ENCODE data around the gene PARD6G. TPM values are rescaled to one million over a fixed set of nuclear protein-coding genes. Genes with fewer than 3 reads are reported as not detected.

PARD6G gene
- total RNA-seq, 4 donors from 2014 or later = 4.6 to 15.9 (median 11.9) TPM

DNA sequence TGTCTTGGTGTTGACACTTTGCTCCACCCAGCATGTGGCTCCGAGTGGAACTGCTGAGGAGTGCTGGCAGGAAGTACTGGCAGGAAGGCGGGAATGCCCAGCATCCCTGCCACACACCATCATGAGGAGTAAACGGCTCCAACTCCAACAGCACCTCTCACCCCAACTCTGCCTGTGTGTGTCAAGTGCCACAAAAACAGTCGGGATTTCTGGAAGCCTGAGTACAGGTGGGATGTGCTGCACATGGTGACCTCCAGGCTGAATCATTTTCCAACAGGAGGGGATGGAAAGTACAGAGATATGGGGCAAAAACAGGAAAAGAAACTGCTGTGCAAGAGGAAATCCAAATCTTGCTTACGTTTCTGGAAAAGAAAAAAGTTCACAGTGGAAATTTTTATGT lies 53.6 kb downstream of the PARD6G start:
- Histone ChIP-seq H3K9me3 (no peaks in the 10 kb centered on the region), H3K36me3 (no peaks in the 10 kb centered on the region), H3K4me3 (no peak overlapping the region), H3K27ac (no peak overlapping the region), H3K4me1 (no peaks in the 10 kb centered on the region), H3K27me3 (no peaks in the 10 kb centered on the region)
- no peak for DNase-seq
- intact Hi-C loops (cut with DNase I; ENCODE audit: low total_unique reads) = no loop called here
- TF ChIP-seq, protein P1, sequence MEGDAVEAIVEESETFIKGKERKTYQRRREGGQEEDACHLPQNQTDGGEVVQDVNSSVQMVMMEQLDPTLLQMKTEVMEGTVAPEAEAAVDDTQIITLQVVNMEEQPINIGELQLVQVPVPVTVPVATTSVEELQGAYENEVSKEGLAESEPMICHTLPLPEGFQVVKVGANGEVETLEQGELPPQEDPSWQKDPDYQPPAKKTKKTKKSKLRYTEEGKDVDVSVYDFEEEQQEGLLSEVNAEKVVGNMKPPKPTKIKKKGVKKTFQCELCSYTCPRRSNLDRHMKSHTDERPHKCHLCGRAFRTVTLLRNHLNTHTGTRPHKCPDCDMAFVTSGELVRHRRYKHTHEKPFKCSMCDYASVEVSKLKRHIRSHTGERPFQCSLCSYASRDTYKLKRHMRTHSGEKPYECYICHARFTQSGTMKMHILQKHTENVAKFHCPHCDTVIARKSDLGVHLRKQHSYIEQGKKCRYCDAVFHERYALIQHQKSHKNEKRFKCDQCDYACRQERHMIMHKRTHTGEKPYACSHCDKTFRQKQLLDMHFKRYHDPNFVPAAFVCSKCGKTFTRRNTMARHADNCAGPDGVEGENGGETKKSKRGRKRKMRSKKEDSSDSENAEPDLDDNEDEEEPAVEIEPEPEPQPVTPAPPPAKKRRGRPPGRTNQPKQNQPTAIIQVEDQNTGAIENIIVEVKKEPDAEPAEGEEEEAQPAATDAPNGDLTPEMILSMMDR (IDR thresholded peaks at IDR 0.05) = no peak
- no peak for TF ChIP-seq POLR2A (IDR thresholded peaks at IDR 0.05)

DNA sequence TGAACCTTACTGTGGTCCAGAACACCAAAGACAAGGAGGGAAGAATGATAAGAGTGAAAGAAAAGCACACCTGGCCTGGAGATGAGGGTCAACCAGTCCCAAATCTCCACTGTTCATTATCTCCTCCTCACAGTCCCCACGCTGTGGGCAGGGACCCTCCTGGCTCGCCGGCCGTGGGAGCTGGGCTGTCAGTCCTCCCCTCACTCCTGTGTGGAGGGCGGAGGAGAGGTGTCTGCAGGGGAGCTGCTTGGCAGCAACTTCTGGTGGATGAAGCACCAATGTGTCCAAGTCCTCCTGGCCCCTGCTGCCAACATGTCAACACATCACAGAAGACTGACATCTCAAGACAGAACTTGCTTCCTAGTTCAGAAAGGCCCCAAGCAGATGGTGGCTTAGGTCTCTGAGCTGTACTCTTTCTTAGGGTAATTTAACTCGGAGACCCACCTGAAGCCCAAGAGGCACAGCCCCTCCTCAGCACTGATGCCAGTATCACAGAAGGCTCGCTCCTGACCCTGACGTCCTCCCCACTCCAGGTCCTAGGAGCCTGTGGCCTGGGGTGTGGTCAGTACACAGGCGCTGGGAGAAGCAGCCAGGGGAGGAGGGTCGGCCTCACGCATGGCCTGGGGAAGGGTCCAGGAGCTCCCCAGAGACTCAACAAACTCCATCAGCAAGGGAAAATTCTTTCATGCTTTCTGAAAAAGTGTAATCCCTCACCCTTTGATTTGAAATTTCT lies 54.5 kb downstream of the PARD6G start:
- Histone ChIP-seq H3K4me3 (no peak overlapping the region), H3K27me3 (no peaks in the 10 kb centered on the region), H3K36me3 (no peaks in the 10 kb centered on the region), H3K9me3 (no peaks in the 10 kb centered on the region), H3K4me1 (no peaks in the 10 kb centered on the region), H3K27ac (no peak overlapping the region)
- DNase-seq = no peak
- intact Hi-C loops (cut with DNase I; ENCODE audit: low total_unique reads) = no loop called here
- TF ChIP-seq, protein P1 (IDR thresholded peaks at IDR 0.05) = no peak

- Histone ChIP-seq H3K27ac (no peak overlapping the region), H3K9me3 (no peaks in the 10 kb centered on the region), H3K4me3 (no peak overlapping the region), H3K36me3 (no peaks in the 10 kb centered on the region), H3K4me1 (no peaks in the 10 kb centered on the region), H3K27me3 (no peaks in the 10 kb centered on the region)
- intact Hi-C loops (cut with DNase I; ENCODE audit: low total_unique reads) = no loop called here
- TF ChIP-seq, protein P1 (IDR thresholded peaks at IDR 0.05) = no peak
- TF ChIP-seq POLR2A (IDR thresholded peaks at IDR 0.05) = no peak
- no peak for DNase-seq
These were observed 55.2 kb downstream of the PARD6G start for GRCh38 chr18:80191907-80192652.

GRCh38 chr18:80191264-80191663 lies 56.0 kb downstream of the PARD6G start:
- H3K27ac ChIP-seq = no peak overlapping the region
- no peaks in the 10 kb centered on the region for H3K27me3 ChIP-seq
- no peak for TF ChIP-seq POLR2A (IDR thresholded peaks at IDR 0.05)
- TF ChIP-seq, protein P1 (IDR thresholded peaks at IDR 0.05) = no peak
- H3K4me1 ChIP-seq = no peaks in the 10 kb centered on the region
- H3K9me3 ChIP-seq = no peaks in the 10 kb centered on the region
- intact Hi-C loops (cut with DNase I; ENCODE audit: low total_unique reads) = no loop called here
- no peak for DNase-seq
- no peaks in the 10 kb centered on the region for H3K36me3 ChIP-seq
- H3K4me3 ChIP-seq = no peak overlapping the region

- Histone ChIP-seq H3K4me3 (no peak overlapping the region), H3K27ac (no peak overlapping the region), H3K36me3 (no peaks in the 10 kb centered on the region), H3K4me1 (no peaks in the 10 kb centered on the region), H3K9me3 (no peaks in the 10 kb centered on the region), H3K27me3 (no peaks in the 10 kb centered on the region)
- DNase-seq = no peak
- intact Hi-C loops (cut with DNase I; ENCODE audit: low total_unique reads) = no loop called here
- TF ChIP-seq POLR2A (IDR thresholded peaks at IDR 0.05) = no peak
- TF ChIP-seq, protein P1 (IDR thresholded peaks at IDR 0.05) = no peak
These were observed 57.0 kb downstream of the PARD6G start for GRCh38 chr18:80190311-80190710.
